MM.1S (cell line): Measurements from ENCODE around the gene ACOT2.
"Not testable (repeated sequence)": the region's sequence is repeated elsewhere in the genome, so short reads cannot be mapped to it uniquely, and the experiment has no call there.

Experiments used
- DNase-seq: peaks from one replicate; pipeline ENCODE4 v3.0.0-alpha.2; 2015
- H2AFZ ChIP-seq: fragments of 300-600 bp; sonication (generic); 2 replicates; pipeline ENCODE4 v1.6.0; 2016; ENCODE audit warnings: antibody characterized with exemption, low read length
- H3F3A ChIP-seq: fragments of 300-600 bp; sonication (generic); 2 replicates; pipeline ENCODE4 v1.6.1; 2016; ENCODE audit warnings: mild to moderate bottlenecking, antibody characterized with exemption, low read length, moderate library complexity, mixed read lengths; ENCODE audit not compliant: insufficient read depth
- H3K27ac ChIP-seq: fragments of 300-600 bp; sonication (generic); 2 replicates; pipeline ENCODE4 v1.5.1; 2016; ENCODE audit warnings: mild to moderate bottlenecking, low read length
- H3K27me3 ChIP-seq: fragments of 300-600 bp; sonication (generic); replicated peaks from 2 replicates; pipeline ENCODE4 v1.6.0; 2016; ENCODE audit warnings: low read length; ENCODE audit not compliant: insufficient read depth
- H3K36me3 ChIP-seq: fragments of 300-600 bp; sonication (generic); replicated peaks from 2 replicates; pipeline ENCODE4 v1.6.1; 2016; ENCODE audit warnings: mild to moderate bottlenecking, low read length, mixed read lengths; ENCODE audit not compliant: insufficient read depth
- H3K4me1 ChIP-seq: fragments of 300-600 bp; sonication (generic); 2 replicates; pipeline ENCODE4 v1.6.1; 2016; ENCODE audit warnings: low read length, mixed read lengths
- H3K4me2 ChIP-seq: fragments of 300-600 bp; sonication (generic); 2 replicates; pipeline ENCODE4 v1.6.0; 2016; ENCODE audit warnings: low read depth, low read length
- H3K4me3 ChIP-seq: fragments of 300-600 bp; sonication (generic); 2 replicates; pipeline ENCODE4 v1.5.1; 2016; ENCODE audit warnings: low read length, mixed read lengths
- H3K79me2 ChIP-seq: fragments of 300-600 bp; sonication (generic); 2 replicates; pipeline ENCODE4 v1.6.1; 2016; ENCODE audit warnings: mixed run types, low read length, mixed read lengths
- H3K9ac ChIP-seq: fragments of 300-600 bp; sonication (generic); 2 replicates; pipeline ENCODE4 v1.6.1; 2016; ENCODE audit warnings: low read length, mixed read lengths
- H3K9me2 ChIP-seq: fragments of 300-600 bp; sonication (generic); replicated peaks from 2 replicates; pipeline ENCODE4 v1.6.1; 2016; ENCODE audit warnings: mild to moderate bottlenecking, low read length, mixed read lengths; ENCODE audit not compliant: insufficient read depth
- H3K9me3 ChIP-seq: fragments of 300-600 bp; sonication (generic); replicated peaks from 2 replicates; pipeline ENCODE4 v1.6.1; 2016; ENCODE audit warnings: mild to moderate bottlenecking, low read length, mixed read lengths; ENCODE audit not compliant: insufficient read depth
- H4K20me1 ChIP-seq: fragments of 300-600 bp; sonication (generic); 2 replicates; pipeline ENCODE4 v1.6.1; 2016; ENCODE audit warnings: mild to moderate bottlenecking, low read length, moderate library complexity, mixed read lengths; ENCODE audit not compliant: insufficient read depth
- EZH2 ChIP-seq: fragments of 300-600 bp; sonication (generic); optimal IDR thresholded peaks from 2 replicates; pipeline ENCODE3; 2017; ENCODE audit warnings: low read depth, mild to moderate bottlenecking, antibody characterized with exemption, low read length, mixed read lengths
- EZH2phosphoT487 ChIP-seq: fragments of 300-600 bp; sonication (generic); IDR thresholded peaks from 2 replicates; pipeline ENCODE4 v1.6.1; 2018; ENCODE audit warnings: antibody characterized with exemption, low read length
- TF ChIP-seq, protein P1 (sequence below): fragments of 300-600 bp; sonication (generic); IDR thresholded peaks from 2 replicates; pipeline ENCODE4 v1.5.1; 2016; ENCODE audit warnings: antibody characterized with exemption, low read length, mixed read lengths

Gene ACOT2

DNA sequence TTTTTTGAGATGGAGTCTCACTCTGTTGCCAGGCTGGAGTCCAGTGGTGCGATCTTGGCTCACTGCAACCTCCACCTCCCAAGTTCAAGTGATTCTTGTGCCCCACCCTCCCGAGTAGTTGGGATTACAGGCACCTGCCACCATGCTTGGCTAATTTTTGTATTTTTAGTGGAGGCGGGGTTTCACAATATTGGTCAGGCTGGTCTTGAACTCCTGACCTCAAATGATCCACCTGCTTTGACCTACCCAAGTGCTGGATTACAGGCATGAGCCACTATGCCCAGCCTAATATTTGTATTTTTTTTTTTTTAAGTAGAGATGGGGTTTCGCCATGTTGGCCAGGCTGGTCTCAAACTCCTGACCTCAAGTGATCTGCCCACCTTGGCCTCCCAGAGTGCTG lies 4.7 kb downstream of the ACOT2 start:
- not testable (repeated sequence) for H3K36me3 ChIP-seq, H4K20me1 ChIP-seq, H3K9me2 ChIP-seq, H3K79me2 ChIP-seq, H3K9me3 ChIP-seq, H3K4me1 ChIP-seq, H3K9ac ChIP-seq, H3K27ac ChIP-seq, H3K27me3 ChIP-seq, H3F3A ChIP-seq, H2AFZ ChIP-seq, H3K4me3 ChIP-seq, DNase-seq, H3K4me2 ChIP-seq

DNA sequence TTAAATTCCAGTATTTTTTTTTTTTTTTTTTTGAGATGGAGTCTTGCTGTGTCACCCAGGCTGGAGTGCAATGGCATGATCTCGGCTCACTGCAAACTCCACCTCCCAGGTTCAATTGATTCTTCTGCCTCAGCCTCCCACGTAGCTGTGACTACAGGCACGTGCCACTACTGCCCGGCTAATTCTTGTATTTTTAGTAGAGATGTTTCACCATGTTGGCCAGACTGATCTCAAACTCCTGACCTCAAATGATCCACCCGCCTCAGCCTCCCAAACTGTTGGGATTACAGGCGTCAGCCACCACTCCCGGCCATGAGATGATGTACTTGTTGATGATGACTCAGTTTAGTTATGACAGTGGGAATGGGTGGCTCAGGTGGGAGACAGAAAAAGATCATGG lies 5.2 kb downstream of the ACOT2 start:
- H4K20me1 ChIP-seq, H2AFZ ChIP-seq, H3K27ac ChIP-seq, H3K9me3 ChIP-seq, H3F3A ChIP-seq, H3K36me3 ChIP-seq, H3K27me3 ChIP-seq, H3K4me1 ChIP-seq, H3K4me2 ChIP-seq, H3K4me3 ChIP-seq, H3K9me2 ChIP-seq, H3K79me2 ChIP-seq, H3K9ac ChIP-seq, DNase-seq: not testable (repeated sequence)

DNA sequence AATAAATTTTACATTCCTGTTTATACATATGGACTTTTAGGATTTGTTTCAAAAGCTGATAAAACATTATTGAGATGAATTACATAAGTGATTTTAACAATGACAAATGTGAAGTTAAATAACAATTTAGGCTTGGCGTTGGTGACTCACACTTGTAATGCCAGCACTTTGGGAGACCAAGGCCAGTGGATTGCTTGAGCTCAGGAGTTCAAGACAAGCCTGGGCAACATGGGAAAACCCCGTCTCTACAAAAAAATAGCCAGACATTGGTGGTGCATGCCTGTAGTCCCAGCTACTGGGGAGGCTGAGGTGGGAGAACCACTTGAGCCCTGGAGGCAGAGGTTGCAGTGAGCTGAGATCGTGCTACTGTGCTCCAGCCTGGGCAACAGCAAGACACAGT lies 7.4 kb downstream of the ACOT2 start:
- Histone ChIP-seq H3K27ac (no peak overlapping the region), H2AFZ (no peak overlapping the region), H3K9me3 (no peaks in the 10 kb centered on the region), H3K4me3 (no peak overlapping the region), H3K9me2 (no peaks in the 10 kb centered on the region), H3K79me2 (no peaks in the 10 kb centered on the region), H3K27me3 (no peaks in the 10 kb centered on the region), H3K9ac (no peak overlapping the region), H4K20me1 (no peaks in the 10 kb centered on the region), H3K4me1 (no peaks in the 10 kb centered on the region), H3K36me3 (no peaks in the 10 kb centered on the region), H3F3A (no peaks in the 10 kb centered on the region), H3K4me2 (no peak overlapping the region)
- TF ChIP-seq, protein P1, sequence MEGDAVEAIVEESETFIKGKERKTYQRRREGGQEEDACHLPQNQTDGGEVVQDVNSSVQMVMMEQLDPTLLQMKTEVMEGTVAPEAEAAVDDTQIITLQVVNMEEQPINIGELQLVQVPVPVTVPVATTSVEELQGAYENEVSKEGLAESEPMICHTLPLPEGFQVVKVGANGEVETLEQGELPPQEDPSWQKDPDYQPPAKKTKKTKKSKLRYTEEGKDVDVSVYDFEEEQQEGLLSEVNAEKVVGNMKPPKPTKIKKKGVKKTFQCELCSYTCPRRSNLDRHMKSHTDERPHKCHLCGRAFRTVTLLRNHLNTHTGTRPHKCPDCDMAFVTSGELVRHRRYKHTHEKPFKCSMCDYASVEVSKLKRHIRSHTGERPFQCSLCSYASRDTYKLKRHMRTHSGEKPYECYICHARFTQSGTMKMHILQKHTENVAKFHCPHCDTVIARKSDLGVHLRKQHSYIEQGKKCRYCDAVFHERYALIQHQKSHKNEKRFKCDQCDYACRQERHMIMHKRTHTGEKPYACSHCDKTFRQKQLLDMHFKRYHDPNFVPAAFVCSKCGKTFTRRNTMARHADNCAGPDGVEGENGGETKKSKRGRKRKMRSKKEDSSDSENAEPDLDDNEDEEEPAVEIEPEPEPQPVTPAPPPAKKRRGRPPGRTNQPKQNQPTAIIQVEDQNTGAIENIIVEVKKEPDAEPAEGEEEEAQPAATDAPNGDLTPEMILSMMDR, result no peak
- no peak for TF ChIP-seq EZH2
- no peak for TF ChIP-seq EZH2phosphoT487
- no peak for DNase-seq

DNA sequence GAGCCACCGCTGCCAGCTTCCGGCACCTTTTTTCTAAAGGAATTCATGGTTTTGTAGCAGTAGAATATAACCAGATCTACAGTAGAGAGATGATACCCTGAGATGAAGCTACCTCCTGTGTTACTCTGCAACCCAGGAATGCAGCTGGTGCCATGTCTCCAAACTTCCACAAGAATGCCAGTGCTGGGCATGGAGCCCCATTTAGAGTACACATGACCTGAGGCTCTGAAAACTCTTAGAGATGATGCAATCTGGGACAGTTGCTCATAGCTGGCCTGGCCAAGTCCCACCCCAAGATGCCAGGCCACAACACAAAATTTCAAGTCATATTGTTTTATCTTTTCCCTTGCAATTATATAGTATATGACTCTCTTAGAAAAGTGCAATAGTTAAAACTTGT lies 8.2 kb downstream of the ACOT2 start:
- not testable (repeated sequence) for H3K9me3 ChIP-seq, DNase-seq, H3K27ac ChIP-seq, H3K9ac ChIP-seq, H3K9me2 ChIP-seq, H3K27me3 ChIP-seq, H3K4me3 ChIP-seq, H3K36me3 ChIP-seq, H2AFZ ChIP-seq, H4K20me1 ChIP-seq, H3F3A ChIP-seq, H3K4me2 ChIP-seq, H3K4me1 ChIP-seq, H3K79me2 ChIP-seq

DNA sequence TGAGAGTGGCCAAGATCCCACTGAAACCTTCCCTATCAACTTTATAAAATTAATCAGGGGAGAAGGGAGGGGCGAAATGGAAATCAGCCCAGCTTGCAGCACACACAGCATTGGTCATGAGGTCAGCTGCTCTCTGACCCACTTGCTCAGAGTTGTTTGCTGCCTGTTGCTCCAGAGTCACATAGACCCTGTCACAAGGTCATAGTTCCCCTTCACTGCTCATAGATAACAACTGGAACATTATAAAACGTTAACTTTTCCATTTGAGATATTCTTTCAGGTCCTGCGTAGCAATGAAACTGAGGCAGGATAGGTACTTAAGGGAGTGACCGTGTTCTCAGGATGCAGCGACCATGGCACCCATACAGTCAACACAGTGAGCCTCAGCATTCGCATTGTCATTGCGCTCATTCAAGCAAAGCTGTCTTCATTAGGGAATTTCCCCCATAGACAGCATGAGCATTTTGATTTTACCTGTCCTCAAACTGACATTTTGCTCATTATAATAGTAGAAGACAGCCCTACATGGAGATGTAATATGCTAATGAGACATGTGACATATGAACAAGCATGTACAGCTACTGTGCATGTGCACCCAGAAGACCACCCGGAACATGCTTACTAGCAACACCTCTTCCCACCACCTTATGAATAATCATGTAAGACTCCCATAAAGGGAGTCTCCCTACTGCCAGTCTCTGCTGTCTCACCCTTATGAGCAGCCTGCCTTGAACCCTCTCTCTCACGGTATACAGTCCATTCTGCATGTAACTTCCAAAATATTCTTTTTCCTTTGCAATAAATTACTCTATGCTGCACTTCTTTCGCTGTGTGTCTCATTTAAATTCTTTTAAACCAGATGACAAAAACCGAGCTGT lies 13.3 kb downstream of the ACOT2 start:
- H2AFZ ChIP-seq, H3K79me2 ChIP-seq, H3K4me3 ChIP-seq, H3K36me3 ChIP-seq, H3F3A ChIP-seq, H3K4me1 ChIP-seq, H3K9me2 ChIP-seq, DNase-seq, H3K27ac ChIP-seq, H4K20me1 ChIP-seq, H3K9ac ChIP-seq, H3K27me3 ChIP-seq, H3K4me2 ChIP-seq, H3K9me3 ChIP-seq: not testable (repeated sequence)
